HepG2 (cell line): ENCODE data around the gene SESN2. TPM values are rescaled to one million over a fixed set of nuclear protein-coding genes. Genes with fewer than 3 reads are reported as not detected.

Experiments used
- ATF1 ChIP-seq: IDR thresholded peaks from 2 replicates; pipeline ENCODE4 v1.6.1; 2016; ENCODE audit warnings: mild to moderate bottlenecking, control low read depth
- GATA4 ChIP-seq: sonication (generic); IDR thresholded peaks from 2 replicates; pipeline ENCODE4 v1.6.1; 2016; ENCODE audit warnings: antibody characterized with exemption, low read depth, borderline replicate concordance
- HINFP ChIP-seq: sonication (generic); formaldehyde crosslinking; IDR thresholded peaks from 2 replicates; pipeline ENCODE4 v1.4.0; 2020; ENCODE audit warnings: low read depth, mild to moderate bottlenecking, missing genetic modification reagents
- HNF4A ChIP-seq: sonication (generic); formaldehyde crosslinking; IDR thresholded peaks from 2 replicates; pipeline ENCODE4 v1.4.0; 2020; ENCODE audit warnings: missing genetic modification reagents
- HNF4G ChIP-seq, 2 experiments: sonication (generic) in 1 of 2; formaldehyde crosslinking in 1 of 2; IDR thresholded peaks; 2 replicates each; pipeline versions ENCODE4 v1.4.0 to v1.6.1; 2011 to 2020; ENCODE audit warnings: borderline replicate concordance in 2 of 2, low read depth in 2 of 2, mild to moderate bottlenecking in 2 of 2, low read length in 1 of 2, missing genetic modification reagents in 1 of 2, moderate library complexity in 1 of 2
- HOXA9 ChIP-seq: sonication (generic); formaldehyde crosslinking; IDR thresholded peaks from 2 replicates; pipeline ENCODE4 v1.8.1; 2022; ENCODE audit warnings: missing genetic modification reagents, mild to moderate bottlenecking, moderate library complexity, borderline replicate concordance
- MYPOP ChIP-seq: sonication (generic); formaldehyde crosslinking; IDR thresholded peaks from 2 replicates; pipeline ENCODE4 v1.8.1; 2023; ENCODE audit warnings: mild to moderate bottlenecking, moderate library complexity, missing genetic modification reagents
- PHF20 ChIP-seq: sonication (generic); formaldehyde crosslinking; IDR thresholded peaks from 2 replicates; pipeline ENCODE4 v1.5.0; 2020; ENCODE audit warnings: mild to moderate bottlenecking, missing genetic modification reagents
- PLRG1 ChIP-seq: fragments of 450-650 bp; conservative IDR thresholded peaks from 2 replicates; pipeline ENCODE4 v1.6.1; 2016
- RFX3 ChIP-seq: IDR thresholded peaks from 2 replicates; pipeline ENCODE4 v1.6.1; 2016; ENCODE audit warnings: missing biosample characterization, missing genetic modification reagents
- SAFB2 ChIP-seq: sonication (generic); formaldehyde crosslinking; IDR thresholded peaks from 2 replicates; pipeline ENCODE4 v1.5.1; 2020; ENCODE audit warnings: missing genetic modification reagents, low read depth, mild to moderate bottlenecking, borderline replicate concordance
- SMAD3 ChIP-seq: sonication (generic); formaldehyde crosslinking; IDR thresholded peaks from 2 replicates; pipeline ENCODE4 v1.4.0; 2020; ENCODE audit warnings: missing genetic modification reagents
- SOX13 ChIP-seq, 3 experiments: fragments of 450-650 bp in 1 of 3; sonication (generic) in 1 of 3; formaldehyde crosslinking in 1 of 3; IDR thresholded peaks in 2 of 3; conservative IDR thresholded peaks in 1 of 3; 2 replicates each; pipeline versions ENCODE4 v1.5.0 to v1.6.1; 2016 to 2020; ENCODE audit warnings: antibody characterized with exemption in 1 of 3, mild to moderate bottlenecking in 1 of 3, missing compliant biosample characterization in 1 of 3, missing genetic modification reagents in 1 of 3, moderate library complexity in 1 of 3
- TBP ChIP-seq: sonication (generic); formaldehyde crosslinking; IDR thresholded peaks from 2 replicates; pipeline ENCODE4 v1.5.0; 2020; ENCODE audit warnings: missing genetic modification reagents
- ZBTB39 ChIP-seq: sonication (generic); formaldehyde crosslinking; IDR thresholded peaks from 2 replicates; pipeline ENCODE4 v1.5.0; 2020; ENCODE audit warnings: missing genetic modification reagents
- ZGPAT ChIP-seq: IDR thresholded peaks from 2 replicates; pipeline ENCODE4 v1.6.1; 2016; ENCODE audit warnings: mild to moderate bottlenecking
- ZMAT3 ChIP-seq: sonication (generic); formaldehyde crosslinking; conservative IDR thresholded peaks from 2 replicates; pipeline ENCODE4 v1.7.0; 2021; ENCODE audit warnings: missing genetic modification reagents
- ZNF382 ChIP-seq: sonication (generic); formaldehyde crosslinking; IDR thresholded peaks from 2 replicates; pipeline ENCODE4 v1.5.0; 2020; ENCODE audit warnings: missing genetic modification reagents, mild to moderate bottlenecking, borderline replicate concordance
- ZNF83 ChIP-seq: sonication (generic); formaldehyde crosslinking; IDR thresholded peaks from 2 replicates; pipeline ENCODE4 v1.4.0; 2020; ENCODE audit warnings: missing genetic modification reagents, mild to moderate bottlenecking, borderline replicate concordance
- polyA plus RNA-seq, 8 experiments: library from polyadenylated mRNA; depleted of rRNA in 3 of 8; stranded (reverse) in 7 of 8; unstranded in 1 of 8; fragments of >200 nt; fragmentation: Illumina TruSeq in 4 of 8; extraction: Trizol in 4 of 8; gene quantifications; 2 replicates each; pipeline versions ENCODE4 v1.2.1 to v1.2.3, GENCODE V29; 2011 to 2016; ENCODE audit warnings: low read depth in 4 of 8, missing spikeins in 1 of 8, mixed read lengths in 1 of 8; ENCODE audit not compliant: insufficient read depth in 1 of 8
- total RNA-seq, 5 experiments: library from RNA; depleted of rRNA; stranded (reverse); fragments of >200 nt; fragmentation: Illumina TruSeq; extraction: Trizol; gene quantifications; 2 replicates each; pipeline ENCODE4 v1.2.3, GENCODE V29; 2016; ENCODE audit warnings: low read depth in 1 of 5

SESN2 gene
- total and polyA plus RNA-seq, 2 of the 13 experiments (the other 11 are each of a cell fraction or from before 2014, with no cell fraction given): 13.2 to 19.1 TPM

GRCh38 chr1:28235755-28236655 lies 23.3 kb upstream of the SESN2 start, which contains the start of gene ATP5IF1 (continued):
- TF ChIP-seq HINFP: peak; percentile 89; the same call in 1 of the 2 replicates
- no peak for TF ChIP-seq ZNF382 (CRISPR knock-in tag)
- TF ChIP-seq TBP (CRISPR knock-in tag): no peak
- TF ChIP-seq PHF20 (CRISPR knock-in tag): peak; percentile 73
- no peak for TF ChIP-seq PLRG1
- TF ChIP-seq HNF4A (CRISPR knock-in tag): peak; percentile 72
- no peak for TF ChIP-seq ZBTB39
- TF ChIP-seq RFX3 (CRISPR knock-in tag): no peak
- TF ChIP-seq SAFB2 (CRISPR knock-in tag): peak; percentile 75
- TF ChIP-seq ATF1 (CRISPR knock-in tag): peak; percentile 58
- TF ChIP-seq MYPOP (CRISPR knock-in tag): peak; percentile 57
- no peak for TF ChIP-seq HOXA9 (CRISPR knock-in tag)
- peak; percentile 74 for TF ChIP-seq ZGPAT
- TF ChIP-seq GATA4: peak; percentile 59; the same call in 1 of the 2 replicates
- TF ChIP-seq ZNF83 (CRISPR knock-in tag): no peak
- TF ChIP-seq HNF4G (IDR thresholded peaks at IDR 0.05; ENCODE audit: borderline replicate concordance, low read depth, low read length): peak; percentile 28; the same call in 1 of the 2 replicates
- TF ChIP-seq HNF4G (CRISPR knock-in tag; IDR thresholded peaks at IDR 0.05; ENCODE audit: borderline replicate concordance, low read depth): peak; percentile 65; the same call in 1 of the 2 replicates
- TF ChIP-seq SOX13 (IDR thresholded peaks at IDR 0.05): no peak
- no peak for TF ChIP-seq SOX13 (CRISPR knock-in tag; conservative IDR thresholded peaks at IDR 0.05 in 1 of 2, IDR thresholded peaks at IDR 0.05 in 1 of 2)
- TF ChIP-seq SMAD3 (CRISPR knock-in tag): peak; percentile 36; the same call in 1 of the 2 replicates
- 0 out of 2 replicates have a peak, but pooled peaks have one; percentile 18 for TF ChIP-seq ZMAT3 (CRISPR knock-in tag)
